ENCODE data around the gene PHF1.

DNA sequence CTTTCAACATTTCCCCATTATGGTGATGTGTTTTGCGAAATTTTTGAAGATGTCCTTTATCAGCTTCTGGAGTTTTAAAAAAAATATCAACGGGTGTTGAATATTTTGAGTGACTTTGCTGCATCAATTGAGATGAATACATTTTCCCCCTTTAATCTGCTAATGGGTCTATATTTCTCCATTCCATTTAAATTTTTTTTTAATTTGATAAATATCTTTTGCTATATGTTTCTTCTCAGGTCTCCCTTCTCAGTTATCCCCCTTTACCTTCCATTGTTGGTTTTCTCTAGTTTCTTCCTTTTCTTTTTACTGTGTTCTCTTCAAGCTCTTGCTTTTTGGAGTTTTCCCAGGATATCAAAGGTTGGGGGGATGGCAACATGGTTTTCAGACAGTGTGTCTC is 20.6 kb upstream of the PHF1 start:
- TF ChIP-seq, protein P1, sequence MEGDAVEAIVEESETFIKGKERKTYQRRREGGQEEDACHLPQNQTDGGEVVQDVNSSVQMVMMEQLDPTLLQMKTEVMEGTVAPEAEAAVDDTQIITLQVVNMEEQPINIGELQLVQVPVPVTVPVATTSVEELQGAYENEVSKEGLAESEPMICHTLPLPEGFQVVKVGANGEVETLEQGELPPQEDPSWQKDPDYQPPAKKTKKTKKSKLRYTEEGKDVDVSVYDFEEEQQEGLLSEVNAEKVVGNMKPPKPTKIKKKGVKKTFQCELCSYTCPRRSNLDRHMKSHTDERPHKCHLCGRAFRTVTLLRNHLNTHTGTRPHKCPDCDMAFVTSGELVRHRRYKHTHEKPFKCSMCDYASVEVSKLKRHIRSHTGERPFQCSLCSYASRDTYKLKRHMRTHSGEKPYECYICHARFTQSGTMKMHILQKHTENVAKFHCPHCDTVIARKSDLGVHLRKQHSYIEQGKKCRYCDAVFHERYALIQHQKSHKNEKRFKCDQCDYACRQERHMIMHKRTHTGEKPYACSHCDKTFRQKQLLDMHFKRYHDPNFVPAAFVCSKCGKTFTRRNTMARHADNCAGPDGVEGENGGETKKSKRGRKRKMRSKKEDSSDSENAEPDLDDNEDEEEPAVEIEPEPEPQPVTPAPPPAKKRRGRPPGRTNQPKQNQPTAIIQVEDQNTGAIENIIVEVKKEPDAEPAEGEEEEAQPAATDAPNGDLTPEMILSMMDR (conservative IDR thresholded peaks at IDR 0.05; ENCODE audit: low read length): no peak
- no peak for TF ChIP-seq EZH2phosphoT487 (IDR thresholded peaks at IDR 0.05; ENCODE audit: borderline replicate concordance)

Measured in Loucy (cell line).